Fibroblast of peridontal ligament (primary cell): ENCODE results near the gene USP17L5.
"Not testable (repeated sequence)": the region's sequence is repeated elsewhere in the genome, so short reads cannot be mapped to it uniquely, and the experiment has no call there.

Experiments used
- DNase-seq: peaks from one replicate; pipeline ENCODE4 v3.0.0-alpha.2; 2010; ENCODE audit errors: extremely low read depth

USP17L5 gene

GRCh38 chr4:9339103-9339502, at the start of gene USP17L5:
Gene USP17L5 (plus strand): TSS chr4:9339403. CDS start chr4:9339403, 0 bp downstream.
- DNase-seq: not testable (repeated sequence)

- DNase-seq: not testable (repeated sequence)
Observed at GRCh38 chr4:9324191-9324590, 15.0 kb upstream of the USP17L5 start.

GRCh38 chr4:9324865-9325264, 14.3 kb upstream of the USP17L5 start, which contains the start of gene USP17L24:
Gene USP17L24 (plus strand): TSS chr4:9325165. CDS start chr4:9325165, 0 bp downstream.
- not testable (repeated sequence) for DNase-seq

GRCh38 chr4:9329611-9330010, 9.6 kb upstream of the USP17L5 start, which contains the start of gene USP17L25:
Gene USP17L25 (plus strand): TSS chr4:9329911. CDS start chr4:9329911, 0 bp downstream.
- not testable (repeated sequence) for DNase-seq

- not testable (repeated sequence) for DNase-seq
Observed at GRCh38 chr4:9334358-9334757, 4.8 kb upstream of the USP17L5 start, which contains the start of gene USP17L26. Gene USP17L26 (plus strand): TSS chr4:9334658. CDS start chr4:9334658, 0 bp downstream.

GRCh38 chr4:9343848-9344247, 4.6 kb downstream of the USP17L5 start, which contains the start of gene USP17L27:
Gene USP17L27 (plus strand): TSS chr4:9344148. CDS start chr4:9344148, 0 bp downstream.
- DNase-seq: not testable (repeated sequence)

GRCh38 chr4:9348593-9348992, 9.4 kb downstream of the USP17L5 start, which contains the start of gene USP17L28:
Gene USP17L28 (plus strand): TSS chr4:9348893. CDS start chr4:9348893, 0 bp downstream.
- not testable (repeated sequence) for DNase-seq

- DNase-seq: not testable (repeated sequence)
Observed at GRCh38 chr4:9350866-9351265, 11.7 kb downstream of the USP17L5 start.

GRCh38 chr4:9353338-9353737, 14.1 kb downstream of the USP17L5 start, which contains the start of gene USP17L29:
Gene USP17L29 (plus strand): TSS chr4:9353638. CDS start chr4:9353638, 0 bp downstream.
- not testable (repeated sequence) for DNase-seq

GRCh38 chr4:9362829-9363228, 23.6 kb downstream of the USP17L5 start, which contains the start of gene USP17L30:
Gene USP17L30 (plus strand): TSS chr4:9363129. CDS start chr4:9363129, 0 bp downstream.
- not testable (repeated sequence) for DNase-seq

- not testable (repeated sequence) for DNase-seq
Observed at GRCh38 chr4:9379881-9380280, 40.7 kb downstream of the USP17L5 start.

- not testable (repeated sequence) for DNase-seq
Observed at GRCh38 chr4:9381012-9381534, 41.9 kb downstream of the USP17L5 start.

GRCh38 chr4:9384126-9384525, 44.9 kb downstream of the USP17L5 start:
- DNase-seq: no peak

- DNase-seq: not testable (repeated sequence)
Observed at GRCh38 chr4:9389001-9389400, 49.8 kb downstream of the USP17L5 start.
